ENCODE results near the gene GATA1. TPM values are rescaled to one million over a fixed set of nuclear protein-coding genes. Genes with fewer than 3 reads are reported as not detected.

GATA1 gene
- not detected in 2 replicates for total RNA-seq

GRCh38 chrX:48786341-48786800 lies at the start of gene GATA1:
TSS of gene GATA1 (plus strand) at chrX:48786590. CDS start at chrX:48791110, 4,520 bp downstream.

DNA sequence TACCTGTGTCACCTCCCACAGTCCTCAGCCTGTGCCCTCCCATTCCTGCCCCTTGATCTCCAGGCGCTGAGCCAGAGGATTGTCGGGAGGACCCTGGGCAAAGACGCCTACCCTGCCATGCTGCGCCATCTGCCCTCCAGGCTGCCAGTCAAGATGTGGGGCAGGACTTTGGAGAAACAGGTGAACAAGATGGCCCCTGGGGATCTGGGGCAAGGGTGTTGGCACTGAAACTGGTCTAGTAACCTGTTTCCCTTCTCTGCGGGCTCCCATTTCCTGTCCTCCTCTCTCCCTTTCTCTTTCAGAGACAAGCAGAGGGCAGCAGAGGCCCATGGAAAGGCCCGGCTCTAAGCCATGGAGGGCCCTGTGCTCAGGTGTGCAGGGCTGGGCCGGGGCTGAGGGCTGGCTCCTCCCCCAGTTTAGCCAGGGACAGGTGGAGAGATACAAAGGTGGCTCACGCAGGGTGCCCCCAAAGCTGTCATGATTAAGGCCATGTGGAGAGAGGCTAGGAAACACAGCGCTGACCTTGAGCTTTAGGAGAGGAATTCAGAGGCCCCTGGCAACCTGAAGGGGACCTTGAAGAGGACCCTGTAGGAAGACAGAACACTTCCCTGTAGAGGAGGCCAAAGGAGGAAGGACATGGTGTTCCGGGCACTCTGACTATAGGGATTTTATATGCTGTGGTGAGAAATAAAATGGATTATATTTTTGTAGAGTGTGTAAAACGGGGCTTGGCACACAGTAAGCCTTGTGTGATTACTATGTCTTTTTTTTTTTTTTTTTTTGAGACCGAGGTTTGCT lies 24.5 kb upstream of the GATA1 start, which contains the start of gene GLOD5:
Gene GLOD5 (plus strand): TSS at position 74 of the 798 bp plus-strand sequence. CDS start 44 bp downstream, at position 118.

GRCh38 chrX:48801280-48802088 lies 15.1 kb downstream of the GATA1 start, which contains the start of gene HDAC6:
TSS of gene HDAC6 (plus strand) at chrX:48802067. CDS start at chrX:48802693, 626 bp downstream.

DNA sequence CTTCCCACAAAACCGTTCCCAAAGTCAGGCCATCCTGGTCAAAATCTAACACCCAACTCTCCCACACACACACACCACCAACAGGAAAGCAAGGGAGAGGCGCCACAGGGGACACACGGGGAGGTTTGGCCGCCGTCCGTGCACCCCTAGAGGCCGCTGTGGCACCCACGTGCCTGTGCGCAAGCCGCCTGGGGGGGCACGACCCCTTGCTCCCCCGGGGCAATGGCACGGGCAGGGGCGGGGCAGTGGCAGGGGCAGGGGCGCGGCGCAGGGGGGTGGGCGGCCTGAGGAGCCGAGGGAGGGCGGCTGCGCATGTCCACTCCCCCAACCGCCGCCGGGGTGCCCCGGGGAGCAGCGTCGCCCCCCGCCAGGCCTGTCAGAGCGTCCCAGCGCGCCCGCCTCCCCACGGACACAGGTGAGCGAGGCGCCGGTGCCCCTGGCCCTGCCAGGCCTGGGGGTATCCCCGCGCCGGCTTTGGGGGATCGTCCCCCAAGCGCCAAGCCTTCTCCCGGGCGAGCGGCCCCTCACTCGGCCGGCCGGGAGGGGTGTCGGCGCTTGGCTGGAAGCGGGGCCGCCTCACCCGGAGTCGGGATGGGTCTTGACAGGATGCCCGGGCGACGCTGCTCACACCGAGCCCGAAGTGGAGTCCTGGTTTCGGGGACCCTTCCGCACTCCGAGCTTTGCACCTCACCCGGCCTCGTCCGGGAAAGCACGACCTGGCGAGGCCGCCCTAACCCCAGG lies 39.9 kb downstream of the GATA1 start, which contains the start of gene ERAS:
Gene ERAS (plus strand): TSS at position 379 of the 741 bp plus-strand sequence. CDS start 2,611 bp downstream, outside the sequence.

GRCh38 chrX:48835524-48836329 lies 49.3 kb downstream of the GATA1 start, which contains the start of gene PCSK1N:
TSS of gene PCSK1N (minus strand) at chrX:48835610. CDS start at chrX:48835532, 78 bp downstream.

Other genes with a start within 250 kb of the GATA1 start
- gene TBC1D25, start 246.9 kb upstream of the GATA1 start, total RNA-seq, result 6.2 and 10.7 TPM in 2 replicates
- 46.5 and 127 TPM in 2 replicates for gene RBM3, start 212.1 kb upstream of the GATA1 start, total RNA-seq
- gene WDR13, start 189.1 kb upstream of the GATA1 start, total RNA-seq, result 91.7 and 106 TPM in 2 replicates
- under 0.01 and 0.28 TPM in 2 replicates for gene WAS, start 102.8 kb upstream of the GATA1 start, total RNA-seq
- gene SUV39H1, start 89.9 kb upstream of the GATA1 start, total RNA-seq, result 1.1 and 1.7 TPM in 2 replicates
- not detected in 2 replicates for gene GLOD5, start 24.8 kb upstream of the GATA1 start, total RNA-seq
- 35.2 and 41.4 TPM in 2 replicates for gene HDAC6, start 15.5 kb downstream of the GATA1 start, total RNA-seq
- gene ERAS, start 39.9 kb downstream of the GATA1 start, total RNA-seq, result not detected in 2 replicates
- under 0.01 and 1.4 TPM in 2 replicates for gene PCSK1N, start 49.0 kb downstream of the GATA1 start, total RNA-seq
- gene TIMM17B, start 111.2 kb downstream of the GATA1 start, total RNA-seq, result 22.4 and 38.3 TPM in 2 replicates
- gene PQBP1, start 111.3 kb downstream of the GATA1 start, total RNA-seq, result 65.6 and 131 TPM in 2 replicates
- 18.8 and 26.4 TPM in 2 replicates for gene SLC35A2, start 125.1 kb downstream of the GATA1 start, total RNA-seq
- 5.9 and 6.5 TPM in 2 replicates for gene PIM2, start 132.4 kb downstream of the GATA1 start, total RNA-seq
- 17.4 and 34.5 TPM in 2 replicates for gene OTUD5, start 171.0 kb downstream of the GATA1 start, total RNA-seq
- gene KCND1, start 185.3 kb downstream of the GATA1 start, total RNA-seq, result under 0.01 and 0.93 TPM in 2 replicates
- gene GRIPAP1, start 215.7 kb downstream of the GATA1 start, total RNA-seq, result 23.6 and 36.5 TPM in 2 replicates

All from nasal cavity respiratory epithelium epithelial cell of viscerocranial mucosa (primary cell).